Smooth muscle cell (in vitro differentiated cells): ENCODE results near the gene ATAT1. TPM values are rescaled to one million over a fixed set of nuclear protein-coding genes. Genes with fewer than 3 reads are reported as not detected.
A peak's percentile ranks its signal among the peaks of the same experiment; 100 is the strongest.

ENCODE experiments used
- DNase-seq: peaks from one replicate; lab custom pipeline; 2025; ENCODE audit not compliant: unreplicated experiment; lab: John Stamatoyannopoulos, UW
- H2AFZ ChIP-seq: fragments of 200-600 bp; sonication (generic); 2 replicates; pipeline ENCODE4 v1.6.0; 2016; ENCODE audit warnings: antibody characterized with exemption, low read depth, mild to moderate bottlenecking
- H3F3A ChIP-seq: fragments of 200-600 bp; sonication (generic); 2 replicates; pipeline ENCODE4 v1.6.0; 2017; ENCODE audit warnings: antibody characterized with exemption, low read depth
- H3K27ac ChIP-seq: fragments of 200-600 bp; sonication (generic); 2 replicates; pipeline ENCODE4 v1.5.1; 2016; ENCODE audit warnings: low read depth, mild to moderate bottlenecking
- H3K27me3 ChIP-seq: fragments of 200-600 bp; sonication (generic); 2 replicates; pipeline ENCODE4 v1.6.1; 2016; ENCODE audit warnings: low read depth, mild to moderate bottlenecking
- H3K36me3 ChIP-seq: fragments of 200-600 bp; sonication (generic); 2 replicates; pipeline ENCODE4 v1.5.1; 2016; ENCODE audit warnings: low read depth
- H3K4me1 ChIP-seq: fragments of 200-600 bp; sonication (generic); 2 replicates; pipeline ENCODE4 v1.5.1; 2016; ENCODE audit warnings: low read depth
- H3K4me2 ChIP-seq: fragments of 200-600 bp; sonication (generic); 2 replicates; pipeline ENCODE4 v1.6.0; 2016; ENCODE audit warnings: mild to moderate bottlenecking
- H3K4me3 ChIP-seq: fragments of 200-600 bp; sonication (generic); 2 replicates; pipeline ENCODE4 v1.5.1; 2016; ENCODE audit warnings: mild to moderate bottlenecking
- H3K79me2 ChIP-seq: fragments of 200-600 bp; sonication (generic); 2 replicates; pipeline ENCODE4 v1.6.0; 2016; ENCODE audit warnings: low read depth, mild to moderate bottlenecking
- H3K9ac ChIP-seq: fragments of 200-600 bp; sonication (generic); 2 replicates; pipeline ENCODE4 v1.6.0; 2016; ENCODE audit warnings: low read depth
- H3K9me3 ChIP-seq: fragments of 200-600 bp; sonication (generic); replicated peaks from 2 replicates; pipeline ENCODE4 v1.5.1; 2016; ENCODE audit warnings: low read depth
- H4K20me1 ChIP-seq: fragments of 200-600 bp; sonication (generic); 2 replicates; pipeline ENCODE4 v1.6.0; 2016; ENCODE audit warnings: low read depth
- WGBS: methylation state at CpG from one replicate; pipeline ENCODE4 v1.1.7; 2016; ENCODE audit warnings: low lambda C conversion rate; 5-methylcytosine and 5-hydroxymethylcytosine counted together
- polyA plus RNA-seq: library from polyadenylated mRNA; unstranded; fragments of >200 nt; fragmentation: Nextera tagmentation; extraction: Ambion mirVana; gene quantifications from 2 replicates; pipeline ENCODE4 v1.2.1, GENCODE V29; 2016
- total RNA-seq: library from RNA; depleted of rRNA; stranded (reverse); fragments of >200 nt; gene quantifications from 2 replicates; pipeline ENCODE4 v1.2.3, GENCODE V29; 2014
- TF ChIP-seq, protein P1 (sequence below): fragments of 200-600 bp; sonication (generic); IDR thresholded peaks from 2 replicates; pipeline ENCODE4 v1.5.1; 2017; ENCODE audit warnings: borderline replicate concordance, mild to moderate bottlenecking, antibody characterized with exemption; ENCODE audit not compliant: insufficient read depth, poor library complexity, severe bottlenecking

ATAT1 gene
- 8.5 and 9.4 TPM in 2 replicates for total RNA-seq
- polyA plus RNA-seq, result 16.5 and 18.8 TPM in 2 replicates

GRCh38 chr6:30626484-30627366, at the start of gene ATAT1:
ATAT1 (plus strand) TSS chr6:30626874.
- peak; percentile 39 for DNase-seq
- Histone ChIP-seq H2AFZ (peak within 1 kb of the TSS; percentile 43), H3K79me2 (peaks cover 21% of the 10 kb centered on the region), H3K36me3 (no peaks in the 10 kb centered on the region), H3K9me3 (no peaks in the 10 kb centered on the region), H3K9ac (peak within 1 kb of the TSS; percentile 66), H3K4me1 (peaks cover 6% of the 10 kb centered on the region), H3K27ac (peak within 1 kb of the TSS; percentile 72), H3K27me3 (no peaks in the 10 kb centered on the region), H3K4me3 (peak within 1 kb of the TSS; percentile 60), H3K4me2 (peak within 1 kb of the TSS; percentile 90), H3F3A (peaks cover 7% of the 10 kb centered on the region), H4K20me1 (no peaks in the 10 kb centered on the region)
- TF ChIP-seq, protein P1, sequence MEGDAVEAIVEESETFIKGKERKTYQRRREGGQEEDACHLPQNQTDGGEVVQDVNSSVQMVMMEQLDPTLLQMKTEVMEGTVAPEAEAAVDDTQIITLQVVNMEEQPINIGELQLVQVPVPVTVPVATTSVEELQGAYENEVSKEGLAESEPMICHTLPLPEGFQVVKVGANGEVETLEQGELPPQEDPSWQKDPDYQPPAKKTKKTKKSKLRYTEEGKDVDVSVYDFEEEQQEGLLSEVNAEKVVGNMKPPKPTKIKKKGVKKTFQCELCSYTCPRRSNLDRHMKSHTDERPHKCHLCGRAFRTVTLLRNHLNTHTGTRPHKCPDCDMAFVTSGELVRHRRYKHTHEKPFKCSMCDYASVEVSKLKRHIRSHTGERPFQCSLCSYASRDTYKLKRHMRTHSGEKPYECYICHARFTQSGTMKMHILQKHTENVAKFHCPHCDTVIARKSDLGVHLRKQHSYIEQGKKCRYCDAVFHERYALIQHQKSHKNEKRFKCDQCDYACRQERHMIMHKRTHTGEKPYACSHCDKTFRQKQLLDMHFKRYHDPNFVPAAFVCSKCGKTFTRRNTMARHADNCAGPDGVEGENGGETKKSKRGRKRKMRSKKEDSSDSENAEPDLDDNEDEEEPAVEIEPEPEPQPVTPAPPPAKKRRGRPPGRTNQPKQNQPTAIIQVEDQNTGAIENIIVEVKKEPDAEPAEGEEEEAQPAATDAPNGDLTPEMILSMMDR, result peak; percentile 26
- 8% methylated on average over 25 of the region's 36 CpGs for WGBS

DNA sequence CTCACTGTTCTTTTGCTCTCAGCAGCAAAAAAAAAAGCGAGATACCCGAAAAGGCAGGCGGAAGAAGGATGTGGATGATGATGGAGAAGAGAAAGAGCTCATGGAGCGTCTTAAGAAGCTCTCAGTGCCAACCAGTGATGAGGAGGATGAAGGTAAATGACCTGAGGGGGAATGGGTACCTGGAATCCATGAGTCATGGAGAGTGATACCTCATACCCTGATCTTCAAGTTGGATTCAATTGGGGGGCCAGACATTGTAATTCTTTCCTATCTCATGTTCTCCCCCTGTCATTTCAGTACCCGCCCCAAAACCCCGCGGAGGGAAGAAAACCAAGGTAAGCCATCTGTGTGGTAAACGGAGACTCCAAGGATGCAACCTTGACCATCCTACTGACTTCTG, 48.6 kb upstream of the ATAT1 start:
- H3K4me3 ChIP-seq, result no peak overlapping the region
- H3F3A ChIP-seq, result no peaks in the 10 kb centered on the region
- no peaks in the 10 kb centered on the region for H3K4me1 ChIP-seq
- TF ChIP-seq, protein P1, result no peak
- H3K27me3 ChIP-seq, result no peaks in the 10 kb centered on the region
- peaks cover 16% of the 10 kb centered on the region for H3K36me3 ChIP-seq
- H3K9ac ChIP-seq, result no peak overlapping the region
- H4K20me1 ChIP-seq, result peaks cover 43% of the 10 kb centered on the region
- H3K4me2 ChIP-seq, result no peak overlapping the region
- peaks cover 43% of the 10 kb centered on the region for H3K79me2 ChIP-seq
- no peak overlapping the region for H2AFZ ChIP-seq
- WGBS, result 96% methylated on average over 8 of the region's 8 CpGs
- DNase-seq, result no peak
- no peaks in the 10 kb centered on the region for H3K9me3 ChIP-seq
- no peak overlapping the region for H3K27ac ChIP-seq

DNA sequence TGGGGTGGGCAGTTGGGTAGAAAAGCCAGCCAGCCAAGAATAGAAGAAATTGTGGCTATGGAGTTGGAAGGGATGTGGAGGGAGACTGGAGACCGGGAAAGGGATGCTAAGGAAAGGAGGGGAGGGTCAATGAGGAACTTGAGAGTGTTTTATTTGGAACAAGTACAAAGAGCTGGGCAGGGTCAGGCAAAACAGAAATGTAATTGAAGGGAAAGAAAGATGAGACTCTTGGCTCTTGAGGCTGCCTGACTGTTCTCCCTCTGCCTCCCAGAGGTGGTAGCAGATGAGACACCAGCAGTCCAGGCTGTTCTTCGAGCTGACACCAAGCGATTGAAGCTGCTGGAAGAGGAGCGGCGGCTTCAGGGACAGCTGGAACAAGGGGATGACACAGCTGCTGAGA, 42.8 kb upstream of the ATAT1 start:
- Histone ChIP-seq H3K4me3 (no peak overlapping the region), H4K20me1 (no peaks in the 10 kb centered on the region), H3K36me3 (peaks cover 14% of the 10 kb centered on the region), H3K9me3 (no peaks in the 10 kb centered on the region), H3K27ac (no peak overlapping the region), H3K4me1 (no peaks in the 10 kb centered on the region), H3K4me2 (no peak overlapping the region), H3K79me2 (no peaks in the 10 kb centered on the region), H3F3A (no peaks in the 10 kb centered on the region), H3K9ac (no peak overlapping the region), H3K27me3 (no peaks in the 10 kb centered on the region), H2AFZ (no peak overlapping the region)
- 95% methylated on average over 5 of the region's 5 CpGs for WGBS
- no peak for DNase-seq
- TF ChIP-seq, protein P1, result no peak
